Fibroblast of the aortic adventitia (primary cell): ENCODE measurements around the gene STAC3. TPM values are rescaled to one million over a fixed set of nuclear protein-coding genes. Genes with fewer than 3 reads are reported as not detected.

Source experiments
- DNase-seq: peaks from one replicate; pipeline ENCODE4 v3.0.0-alpha.2; 2010; ENCODE audit warnings: low read depth
- H3K4me3 ChIP-seq: 2 replicates; pipeline ENCODE4 v1.5.1; 2011; ENCODE audit warnings: low read depth, mild to moderate bottlenecking, control low read depth, low read length, moderate library complexity
- total RNA-seq: library from RNA; depleted of rRNA; stranded (reverse); fragments of >200 nt; gene quantifications from 2 replicates; pipeline ENCODE4 v1.2.3, GENCODE V29; 2012; ENCODE audit warnings: low replicate concordance
- TF ChIP-seq, protein P1 (sequence below): IDR thresholded peaks from 2 replicates; pipeline ENCODE4 v1.5.1; 2011; ENCODE audit warnings: mild to moderate bottlenecking, low read length, control low read depth, inconsistent platforms; ENCODE audit not compliant: insufficient read depth

The STAC3 gene
- total RNA-seq, 1 donor: 0.90 TPM

DNA sequence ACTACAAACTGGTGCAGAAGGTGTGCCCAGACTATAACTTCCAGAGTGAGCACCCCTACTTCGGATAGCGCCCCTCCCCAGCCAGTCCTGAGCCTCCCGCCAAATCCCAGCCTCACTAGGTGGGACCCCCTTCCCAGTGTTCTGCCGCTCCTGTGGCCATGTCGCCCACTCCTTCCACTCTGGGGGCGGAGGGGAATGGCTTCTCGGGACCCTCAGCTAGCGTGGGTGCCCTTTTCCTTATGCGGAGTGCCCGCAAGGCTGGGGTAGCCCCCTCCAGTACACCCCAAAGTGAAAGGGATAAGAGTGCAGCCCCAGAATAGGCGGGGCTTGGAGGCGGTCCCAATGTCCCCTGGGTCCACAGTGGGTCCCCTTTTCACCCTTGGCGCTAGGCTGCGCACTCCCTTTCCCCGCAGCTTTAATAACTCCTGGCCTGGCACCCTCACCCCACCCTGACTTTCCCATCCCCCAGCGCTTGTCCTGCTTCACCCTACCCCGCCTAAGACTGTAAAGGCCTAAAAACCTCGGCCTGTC lies 25.2 kb downstream of the STAC3 start:
- TF ChIP-seq, protein P1, sequence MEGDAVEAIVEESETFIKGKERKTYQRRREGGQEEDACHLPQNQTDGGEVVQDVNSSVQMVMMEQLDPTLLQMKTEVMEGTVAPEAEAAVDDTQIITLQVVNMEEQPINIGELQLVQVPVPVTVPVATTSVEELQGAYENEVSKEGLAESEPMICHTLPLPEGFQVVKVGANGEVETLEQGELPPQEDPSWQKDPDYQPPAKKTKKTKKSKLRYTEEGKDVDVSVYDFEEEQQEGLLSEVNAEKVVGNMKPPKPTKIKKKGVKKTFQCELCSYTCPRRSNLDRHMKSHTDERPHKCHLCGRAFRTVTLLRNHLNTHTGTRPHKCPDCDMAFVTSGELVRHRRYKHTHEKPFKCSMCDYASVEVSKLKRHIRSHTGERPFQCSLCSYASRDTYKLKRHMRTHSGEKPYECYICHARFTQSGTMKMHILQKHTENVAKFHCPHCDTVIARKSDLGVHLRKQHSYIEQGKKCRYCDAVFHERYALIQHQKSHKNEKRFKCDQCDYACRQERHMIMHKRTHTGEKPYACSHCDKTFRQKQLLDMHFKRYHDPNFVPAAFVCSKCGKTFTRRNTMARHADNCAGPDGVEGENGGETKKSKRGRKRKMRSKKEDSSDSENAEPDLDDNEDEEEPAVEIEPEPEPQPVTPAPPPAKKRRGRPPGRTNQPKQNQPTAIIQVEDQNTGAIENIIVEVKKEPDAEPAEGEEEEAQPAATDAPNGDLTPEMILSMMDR: no peak
- H3K4me3 ChIP-seq: no peak overlapping the region
- DNase-seq: no peak

DNA sequence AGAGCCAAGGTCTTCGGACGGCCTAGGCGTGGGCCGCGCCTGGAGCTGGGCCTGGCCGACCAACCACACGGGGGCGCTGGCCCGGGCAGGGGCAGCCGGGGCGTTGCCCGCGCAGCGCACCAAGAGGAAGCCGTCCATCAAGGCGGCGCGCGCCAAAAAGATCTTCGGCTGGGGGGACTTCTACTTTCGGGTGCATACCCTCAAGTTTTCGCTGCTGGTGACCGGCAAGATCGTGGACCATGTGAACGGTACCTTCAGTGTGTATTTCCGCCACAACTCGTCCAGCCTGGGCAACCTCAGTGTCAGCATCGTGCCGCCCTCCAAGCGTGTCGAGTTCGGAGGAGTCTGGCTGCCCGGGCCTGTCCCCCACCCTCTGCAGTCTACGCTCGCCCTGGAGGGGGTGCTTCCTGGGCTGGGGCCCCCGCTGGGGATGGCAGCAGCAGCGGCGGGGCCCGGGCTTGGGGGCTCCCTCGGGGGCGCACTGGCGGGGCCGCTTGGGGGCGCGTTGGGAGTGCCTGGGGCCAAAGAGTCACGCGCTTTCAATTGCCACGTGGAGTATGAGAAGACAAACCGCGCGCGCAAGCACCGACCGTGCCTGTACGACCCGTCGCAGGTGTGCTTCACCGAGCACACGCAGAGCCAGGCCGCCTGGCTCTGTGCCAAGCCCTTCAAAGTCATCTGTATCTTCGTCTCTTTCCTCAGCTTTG lies 25.9 kb downstream of the STAC3 start:
- no peak overlapping the region for H3K4me3 ChIP-seq
- TF ChIP-seq, protein P1: peak; percentile 21
- no peak for DNase-seq

DNA sequence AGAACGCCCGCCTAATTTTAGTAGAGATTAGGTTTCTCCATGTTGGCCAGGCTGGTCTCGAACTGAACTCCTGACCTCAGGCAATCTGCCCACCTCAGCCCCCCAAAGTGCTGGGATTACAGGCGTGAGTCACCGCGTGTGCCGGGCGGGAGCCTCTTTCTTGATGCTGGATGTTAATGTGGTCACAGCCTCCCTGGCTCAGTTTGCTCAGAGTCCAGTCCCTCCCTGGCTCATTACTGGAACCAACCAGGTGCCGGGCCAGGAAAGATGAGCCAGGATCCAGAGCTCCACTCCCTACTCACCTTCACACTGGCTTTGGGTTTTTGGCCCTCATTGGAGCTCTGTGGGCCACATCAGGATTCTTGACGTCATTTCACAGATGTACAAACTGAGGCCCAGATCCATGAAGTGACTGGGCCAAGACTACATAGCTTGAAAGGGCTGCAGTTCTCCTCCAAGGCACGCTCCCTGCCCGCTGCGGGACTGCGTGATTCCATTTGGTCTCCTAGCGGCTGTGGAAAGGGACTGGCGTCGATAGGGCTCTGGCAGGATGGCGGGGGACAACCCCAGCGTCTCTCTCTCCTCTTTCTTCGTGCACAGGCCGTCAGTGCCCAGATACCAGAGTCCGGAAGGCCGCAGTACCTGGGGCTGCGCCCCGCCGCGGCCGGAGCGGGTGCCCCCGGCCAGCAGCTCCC lies 26.6 kb downstream of the STAC3 start:
- DNase-seq: no peak
- TF ChIP-seq, protein P1: no peak
- H3K4me3 ChIP-seq: no peak overlapping the region

DNA sequence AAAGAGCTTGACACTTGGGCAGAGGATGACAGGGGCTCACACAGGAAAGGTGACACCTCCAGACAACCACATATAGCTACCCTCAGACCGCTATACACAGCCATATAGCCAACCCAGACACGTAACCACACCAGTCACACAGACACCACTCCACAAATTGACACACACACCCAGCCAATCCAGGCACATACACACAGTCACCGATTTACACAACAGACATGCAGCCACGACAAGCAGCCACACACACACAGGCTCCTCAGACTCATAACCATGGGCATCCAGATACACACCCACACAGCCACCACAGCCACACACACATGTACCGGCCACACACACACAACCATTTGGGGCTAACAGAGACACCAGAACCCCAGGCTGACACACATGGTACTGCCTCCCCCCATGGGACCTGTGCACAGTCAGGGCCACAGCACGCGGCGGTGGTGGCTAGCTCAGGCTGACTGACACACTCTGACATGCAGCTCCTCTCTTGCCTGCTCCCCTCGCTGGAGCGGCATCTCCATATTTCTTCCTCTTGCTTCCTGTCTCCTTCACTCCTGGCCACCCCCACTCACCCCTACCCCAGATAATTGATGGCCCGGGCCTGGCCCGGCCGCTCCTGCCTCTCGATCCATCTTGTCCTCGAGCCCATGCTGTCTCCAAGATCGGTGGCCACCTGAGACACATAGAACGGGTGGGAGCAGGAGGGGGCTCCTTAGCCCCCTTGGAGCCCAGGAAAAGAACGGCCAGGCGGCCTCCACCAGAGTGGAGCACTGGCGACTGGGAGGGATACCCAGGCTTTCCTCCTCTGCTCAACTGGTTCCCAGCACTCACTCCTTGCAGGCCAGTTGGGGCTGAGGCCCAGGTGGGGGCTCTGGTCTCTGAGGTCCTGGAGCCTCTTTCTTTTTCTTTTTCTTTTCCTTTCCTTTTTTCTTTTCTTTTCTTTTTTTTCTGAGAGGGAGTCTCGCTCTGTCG lies 27.5 kb downstream of the STAC3 start:
- TF ChIP-seq, protein P1: no peak
- DNase-seq: no peak
- H3K4me3 ChIP-seq: no peak overlapping the region

DNA sequence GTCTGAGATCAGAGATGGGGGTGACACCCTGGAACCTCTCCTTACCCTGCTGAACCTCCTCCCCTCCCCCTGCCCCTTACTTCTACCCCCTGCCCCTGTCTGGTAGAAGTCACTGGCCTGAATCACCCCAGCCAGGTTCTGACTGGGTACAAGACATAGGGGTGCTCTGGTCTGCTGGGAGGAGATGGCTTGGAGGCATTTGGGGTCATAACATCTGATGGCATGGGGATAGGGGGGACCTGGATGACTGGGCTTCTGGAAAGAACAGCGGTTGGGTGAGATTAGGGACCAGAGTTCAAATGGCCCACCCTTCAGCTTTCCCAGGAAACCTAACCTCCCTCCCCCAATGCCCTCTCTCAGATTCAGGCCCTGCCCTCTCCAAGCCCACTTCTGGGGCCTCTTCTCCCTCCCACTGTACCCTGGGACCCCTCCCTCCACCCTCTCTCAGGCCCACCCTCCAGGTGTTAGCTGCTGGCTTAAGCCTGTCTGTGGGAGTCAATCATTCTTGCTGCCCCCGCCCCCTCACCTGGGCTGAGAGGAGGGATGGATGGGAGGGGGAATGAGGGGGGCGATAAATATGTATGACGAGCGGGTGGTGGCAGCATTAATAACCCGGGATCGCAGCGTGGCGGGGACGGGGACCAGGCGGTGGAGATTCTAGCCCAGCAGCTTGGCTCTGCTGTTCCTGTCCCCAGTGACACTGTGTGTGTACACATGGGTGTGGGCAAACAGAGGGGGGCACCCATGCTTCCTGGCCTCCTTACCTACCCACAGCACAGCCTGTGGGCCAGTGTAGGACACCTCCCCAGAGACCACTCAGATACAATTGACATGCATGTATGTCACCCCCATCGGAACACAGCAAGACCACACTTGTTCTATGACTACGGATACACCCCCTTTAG lies 28.4 kb downstream of the STAC3 start:
- no peak for DNase-seq
- H3K4me3 ChIP-seq: no peak overlapping the region
- TF ChIP-seq, protein P1: no peak
